ENCODE data around the gene CWC27. TPM values are rescaled to one million over a fixed set of nuclear protein-coding genes. Genes with fewer than 3 reads are reported as not detected.

Gene CWC27
- total RNA-seq, 1 donor from 2014 or later, result 28.9 TPM

GRCh38 chr5:64949331-64949730 is 180.6 kb downstream of the CWC27 start:
- no peak overlapping the region for H3K27ac Mint-ChIP-seq
- no peak overlapping the region for H3K4me3 Mint-ChIP-seq
- ChIA-PET CTCF (no interaction called here), POLR2A (no interaction called here)
- no peak for DNase-seq
- H3K36me3 Mint-ChIP-seq (ENCODE audit: low read depth), result no peaks in the 10 kb centered on the region
- no peaks in the 10 kb centered on the region for H3K27me3 Mint-ChIP-seq
- H3K4me1 Mint-ChIP-seq, result no peaks in the 10 kb centered on the region
- intact Hi-C loops (cut with micrococcal nuclease), result no loop called here
- no peak for ATAC-seq (ENCODE audit: low read depth)
- no peak for TF ChIP-seq CTCF (IDR thresholded peaks at IDR 0.05)
- H3K9me3 Mint-ChIP-seq, result no peaks in the 10 kb centered on the region

GRCh38 chr5:64952951-64953673 is 184.4 kb downstream of the CWC27 start:
- H3K27me3 Mint-ChIP-seq, result no peaks in the 10 kb centered on the region
- no peak for TF ChIP-seq CTCF (IDR thresholded peaks at IDR 0.05)
- ATAC-seq (ENCODE audit: low read depth), result no peak
- POLR2A ChIA-PET, result no interaction called here
- H3K27ac Mint-ChIP-seq, result no peak overlapping the region
- CTCF ChIA-PET, result interaction anchor here (1.2 kb wide), 1 partner anchor 530 kb away, joined by 3 read pairs; no protein-coding TSS in a partner anchor
- no peaks in the 10 kb centered on the region for H3K36me3 Mint-ChIP-seq (ENCODE audit: low read depth)
- no peaks in the 10 kb centered on the region for H3K9me3 Mint-ChIP-seq
- no peaks in the 10 kb centered on the region for H3K4me1 Mint-ChIP-seq
- no peak overlapping the region for H3K4me3 Mint-ChIP-seq
- intact Hi-C loops (cut with micrococcal nuclease), result no loop called here
- no peak for DNase-seq

GRCh38 chr5:64954518-64954917 is 185.8 kb downstream of the CWC27 start:
- intact Hi-C loops (cut with micrococcal nuclease), result no loop called here
- TF ChIP-seq CTCF (IDR thresholded peaks at IDR 0.05), result no peak
- ChIA-PET CTCF (no interaction called here), POLR2A (no interaction called here)
- no peak for ATAC-seq (ENCODE audit: low read depth)
- no peak overlapping the region for H3K4me3 Mint-ChIP-seq
- DNase-seq, result no peak
- H3K9me3 Mint-ChIP-seq, result no peaks in the 10 kb centered on the region
- no peaks in the 10 kb centered on the region for H3K27me3 Mint-ChIP-seq
- no peaks in the 10 kb centered on the region for H3K4me1 Mint-ChIP-seq
- no peaks in the 10 kb centered on the region for H3K36me3 Mint-ChIP-seq (ENCODE audit: low read depth)
- no peak overlapping the region for H3K27ac Mint-ChIP-seq

GRCh38 chr5:64958757-64959391 is 190.1 kb downstream of the CWC27 start:
- DNase-seq (no peak), ATAC-seq (ENCODE audit: low read depth) (no peak)
- no peak for TF ChIP-seq CTCF (IDR thresholded peaks at IDR 0.05)
- POLR2A ChIA-PET, result no interaction called here
- peaks cover 5% of the 10 kb centered on the region for H3K9me3 Mint-ChIP-seq
- no peaks in the 10 kb centered on the region for H3K27me3 Mint-ChIP-seq
- H3K36me3 Mint-ChIP-seq (ENCODE audit: low read depth), result peaks cover 6% of the 10 kb centered on the region
- intact Hi-C loops (cut with micrococcal nuclease), result loop anchor here (1.0 to 2.0 kb wide), 2 partner anchors 144 to 524 kb away; no protein-coding TSS in a partner anchor
- no peaks in the 10 kb centered on the region for H3K4me1 Mint-ChIP-seq
- H3K4me3 Mint-ChIP-seq, result no peak overlapping the region
- no peak overlapping the region for H3K27ac Mint-ChIP-seq
- CTCF ChIA-PET, result interaction anchor here (3.5 to 4.5 kb wide), 2 partner anchors 145 to 524 kb away, joined by 10 to 47 read pairs; partner anchors contain the start of gene ADAMTS6

- ChIA-PET CTCF (interaction anchor here (1.3 kb wide), 1 partner anchor 9 kb away, joined by 3 read pairs; no protein-coding TSS in a partner anchor), POLR2A (no interaction called here)
- no peak for TF ChIP-seq CTCF (IDR thresholded peaks at IDR 0.05)
- H3K4me3 Mint-ChIP-seq, result no peak overlapping the region
- H3K4me1 Mint-ChIP-seq, result no peaks in the 10 kb centered on the region
- DNase-seq (no peak), ATAC-seq (ENCODE audit: low read depth) (no peak)
- peaks cover 5% of the 10 kb centered on the region for H3K9me3 Mint-ChIP-seq
- intact Hi-C loops (cut with micrococcal nuclease), result no loop called here
- peaks cover 6% of the 10 kb centered on the region for H3K36me3 Mint-ChIP-seq (ENCODE audit: low read depth)
- H3K27ac Mint-ChIP-seq, result no peak overlapping the region
- no peaks in the 10 kb centered on the region for H3K27me3 Mint-ChIP-seq
Measured at GRCh38 chr5:64963278-64963677, 194.5 kb downstream of the CWC27 start.

Data from activated B cell treated with CpG ODN at 0.5 μM for 24 hours (primary cell).